ENCODE results near the gene C1orf210.

The C1orf210 gene

DNA sequence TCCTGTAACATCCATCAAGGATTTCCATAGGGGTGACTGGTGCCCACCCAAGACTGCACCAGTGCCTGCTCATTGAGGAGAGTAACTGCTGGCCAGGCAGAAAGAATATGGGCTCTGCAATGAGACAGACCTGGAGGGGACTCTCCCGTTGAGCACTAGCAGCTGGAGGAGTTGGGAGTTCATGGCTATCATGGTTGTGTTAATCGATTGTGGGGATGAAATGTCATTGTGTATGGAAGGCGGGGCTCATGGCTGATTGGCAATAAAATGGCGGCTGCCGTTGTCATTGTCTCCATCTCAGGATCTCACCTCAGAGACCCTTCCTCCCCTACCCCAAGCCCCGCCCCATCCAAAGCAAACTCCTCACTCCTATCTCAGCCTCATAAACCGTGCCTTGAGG, 11.7 kb downstream of the C1orf210 start:
- DNase-seq (ENCODE audit: low read depth), result no peak

- DNase-seq (ENCODE audit: low read depth), result no peak
These were observed 12.5 kb downstream of the C1orf210 start for GRCh38 chr1:43272576-43273571.

- DNase-seq (ENCODE audit: low read depth), result no peak
These were observed 13.2 kb downstream of the C1orf210 start for GRCh38 chr1:43272161-43272560.

DNA sequence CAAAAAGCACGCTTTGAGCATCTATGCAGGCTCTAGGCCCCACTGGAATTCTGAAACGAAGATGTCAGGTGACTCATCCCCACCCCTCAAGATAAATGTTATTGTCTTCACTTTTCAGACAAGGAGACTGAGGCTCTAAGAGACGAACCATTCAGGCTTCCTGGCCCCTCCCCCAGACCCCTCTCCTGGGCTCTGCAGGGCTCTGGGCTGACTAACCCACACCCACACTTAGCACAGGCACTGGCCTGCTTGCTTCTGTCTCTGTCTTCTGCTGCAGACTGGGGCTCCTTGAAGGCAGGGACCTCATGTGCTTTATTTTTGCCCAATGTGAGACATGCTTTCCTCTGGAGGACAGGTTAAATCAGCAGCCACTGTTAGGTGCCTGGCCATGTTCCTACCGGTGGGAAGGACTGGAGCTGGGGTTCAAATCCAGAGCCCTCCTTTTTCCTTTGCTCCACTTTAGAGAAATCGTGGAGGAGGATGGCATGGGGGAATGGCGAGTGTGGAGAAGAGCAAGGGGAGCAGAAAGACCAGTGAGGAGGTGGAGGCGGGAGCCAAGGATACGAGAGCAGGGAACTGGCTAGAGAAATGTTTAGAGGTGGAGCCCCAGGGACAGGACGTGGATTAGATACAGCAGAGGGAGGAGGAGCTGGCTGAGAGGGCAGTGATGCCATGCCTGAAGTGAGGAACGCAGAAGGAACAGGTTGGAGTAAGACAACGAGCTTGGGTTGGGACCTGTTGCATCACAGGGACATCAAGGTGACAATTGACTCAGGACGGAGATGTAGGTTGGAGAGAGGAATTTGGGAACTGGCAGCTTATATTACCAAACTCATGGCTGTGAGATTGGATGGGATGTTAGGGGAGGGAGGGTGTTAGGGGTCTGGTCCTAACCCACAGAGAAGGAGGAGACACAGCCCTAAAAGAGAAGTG, 13.9 kb downstream of the C1orf210 start:
- no peak for DNase-seq (ENCODE audit: low read depth)

DNA sequence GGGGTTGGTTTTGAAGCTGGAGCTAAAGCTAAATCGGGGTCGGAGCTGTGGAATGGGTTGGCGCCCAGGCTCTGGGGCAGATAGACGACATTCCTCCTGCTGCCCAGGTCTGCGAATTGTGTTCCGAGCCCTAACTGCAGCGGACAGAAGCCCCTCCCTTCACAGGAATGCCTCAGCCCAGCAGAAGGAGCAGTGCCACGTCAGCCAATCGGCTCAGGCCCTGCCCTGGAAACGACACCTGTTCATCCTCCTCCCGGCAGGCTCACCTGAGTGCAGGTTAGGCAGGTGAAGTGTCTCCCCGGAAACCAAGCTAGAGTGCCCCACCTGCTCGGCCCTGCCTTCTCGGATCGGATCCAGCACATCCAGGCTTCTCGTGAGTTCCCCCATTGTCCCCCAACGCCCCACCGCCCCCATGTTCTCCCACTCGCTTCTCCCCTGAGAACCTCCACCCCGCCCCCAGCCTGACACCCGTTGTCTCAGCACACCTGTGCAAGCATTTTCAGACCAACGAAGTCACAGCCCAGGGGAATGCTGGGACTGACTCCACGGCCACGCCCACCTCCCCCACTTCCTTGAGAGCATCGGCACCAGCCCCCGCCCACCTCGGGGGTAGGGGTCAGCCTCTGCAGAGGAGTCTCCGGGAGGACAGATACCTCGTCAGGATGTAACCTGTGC, 14.8 kb downstream of the C1orf210 start:
- DNase-seq (ENCODE audit: low read depth), result no peak

- DNase-seq (ENCODE audit: low read depth), result no peak
These were observed 15.6 kb downstream of the C1orf210 start, which contains the start of gene TMEM125 for GRCh38 chr1:43269627-43270375. Gene TMEM125, plus strand, starts transcription at chr1:43269983. Its CDS starts 2,740 bp downstream, at chr1:43272723.

GRCh38 chr1:43267818-43268425, 17.5 kb downstream of the C1orf210 start:
- DNase-seq (ENCODE audit: low read depth), result no peak

GRCh38 chr1:43267291-43267805, 18.0 kb downstream of the C1orf210 start:
- peak; percentile 53 for DNase-seq (ENCODE audit: low read depth)

GRCh38 chr1:43266881-43267280, 18.5 kb downstream of the C1orf210 start:
- DNase-seq (ENCODE audit: low read depth), result no peak

- DNase-seq (ENCODE audit: low read depth), result no peak
These were observed 19.9 kb downstream of the C1orf210 start for GRCh38 chr1:43265431-43265830.

DNA sequence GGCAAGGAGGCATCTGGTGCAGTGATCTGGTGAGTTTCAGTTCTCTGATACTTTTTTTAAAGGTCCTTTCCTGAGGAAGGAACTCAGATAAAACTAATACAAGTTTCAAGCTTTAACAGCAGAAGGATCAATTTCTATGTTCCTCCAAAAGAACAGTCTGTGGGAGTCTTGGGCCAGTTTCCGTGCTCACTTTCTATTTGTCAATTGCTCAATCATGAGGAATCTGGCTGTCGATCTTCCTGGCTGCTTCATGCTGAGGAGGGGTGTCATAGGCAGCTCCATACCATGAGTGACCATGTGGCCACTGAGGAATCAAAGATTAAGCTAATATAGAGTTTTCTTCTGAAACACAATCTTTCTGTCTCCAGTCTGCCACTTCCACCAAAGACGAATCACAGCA, 27.0 kb downstream of the C1orf210 start:
- DNase-seq (ENCODE audit: low read depth), result no peak

DNA sequence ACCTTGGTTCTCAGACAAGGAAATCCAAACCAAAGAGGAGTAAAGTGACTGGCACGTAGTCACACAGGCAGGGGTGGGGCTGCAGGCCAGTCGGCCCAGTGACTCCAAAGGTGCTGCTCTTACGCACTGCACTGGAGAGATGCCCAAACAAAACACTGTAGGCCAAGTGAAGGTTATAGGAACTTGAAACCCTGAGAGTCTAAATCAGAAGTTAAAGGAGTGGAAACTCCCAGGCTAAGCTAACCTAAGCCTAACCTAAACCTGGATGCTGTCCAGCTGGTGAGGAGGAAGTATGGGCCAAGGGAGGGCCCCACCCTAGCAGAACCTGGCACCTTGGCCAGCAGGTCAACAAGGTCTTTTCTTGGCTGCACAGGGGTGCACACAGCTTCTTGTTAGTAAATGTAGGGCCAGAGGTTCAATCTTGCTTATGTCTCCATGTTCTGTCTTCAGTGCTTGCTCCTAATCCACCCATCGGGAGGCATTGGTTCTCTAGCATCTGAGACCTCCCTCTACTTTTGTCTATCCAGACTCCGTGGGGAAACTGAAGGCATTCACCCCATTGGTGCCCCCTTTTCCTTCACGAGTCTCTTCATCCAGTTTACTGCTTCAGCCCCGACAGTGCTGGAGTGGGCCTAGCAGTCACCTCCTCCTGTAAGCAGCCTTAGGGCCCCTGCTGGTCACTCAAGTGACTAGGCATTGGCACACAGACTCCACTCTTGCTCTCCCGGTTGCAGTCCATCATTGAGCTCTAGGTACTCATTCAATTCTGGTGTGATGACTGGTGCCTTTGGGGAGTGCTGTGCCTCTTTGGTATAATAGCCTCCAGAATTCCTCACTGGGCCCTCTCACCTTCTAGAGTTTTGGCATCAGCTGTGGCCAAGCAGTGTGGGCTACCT, 28.5 kb downstream of the C1orf210 start:
- DNase-seq (ENCODE audit: low read depth), result no peak

DNA sequence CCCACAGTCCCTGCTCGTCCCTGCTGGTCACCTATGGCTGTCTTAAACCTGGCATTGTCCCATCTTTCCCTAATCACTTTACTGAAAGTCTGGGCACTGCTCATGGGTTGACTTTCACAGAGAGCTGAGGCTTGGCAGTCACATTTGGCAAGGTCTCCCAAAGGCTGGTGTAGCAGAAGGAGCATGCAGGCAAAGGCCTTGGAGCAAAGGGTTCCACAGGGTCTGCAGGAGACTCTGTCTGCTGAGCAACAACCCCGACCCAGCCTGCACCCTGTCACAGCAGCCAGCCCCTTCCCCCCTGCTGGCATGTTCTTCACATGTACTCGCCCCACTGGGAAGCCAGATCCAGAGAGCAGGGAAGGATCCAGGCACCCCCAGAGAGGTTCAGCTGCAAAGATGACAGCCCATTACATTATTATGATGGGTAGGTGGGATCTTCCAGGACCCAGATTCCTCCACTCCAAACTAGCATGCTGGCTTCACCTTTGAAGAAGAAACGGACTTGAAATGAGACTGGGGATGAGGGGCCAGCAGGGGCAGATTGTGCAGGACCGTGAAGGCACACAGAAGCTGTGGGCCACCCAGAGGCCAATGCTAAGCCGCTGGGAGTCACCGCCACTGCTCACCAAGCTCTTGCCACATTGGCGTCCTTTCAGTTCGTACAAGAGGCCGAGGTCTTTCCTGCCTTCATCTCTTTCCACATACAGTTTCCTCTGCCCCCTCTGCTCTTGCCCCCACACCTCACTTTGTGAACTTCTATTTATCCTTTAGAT, 29.8 kb downstream of the C1orf210 start:
- no peak for DNase-seq (ENCODE audit: low read depth)

- DNase-seq (ENCODE audit: low read depth), result no peak
These were observed 31.5 kb downstream of the C1orf210 start for GRCh38 chr1:43253876-43254275.

DNA sequence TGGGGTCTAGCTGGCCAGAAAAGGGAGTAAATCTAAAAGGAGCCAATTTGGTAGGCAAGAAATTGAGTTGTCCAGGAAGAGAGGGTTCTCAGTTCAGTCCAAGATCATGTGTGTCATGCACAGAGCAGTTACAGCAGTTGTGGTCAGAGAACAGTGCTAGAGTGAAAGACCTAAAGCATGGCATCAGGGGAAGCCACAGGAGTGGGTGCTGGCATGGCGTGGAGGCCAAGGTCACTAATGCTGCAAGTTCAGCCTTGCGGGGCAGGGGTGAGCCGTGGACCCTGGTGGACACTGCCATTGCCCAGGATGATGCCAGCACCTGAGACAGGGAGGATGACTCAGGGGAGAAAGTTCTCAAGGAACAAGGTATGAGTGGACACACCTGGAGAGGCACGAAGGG, 32.2 kb downstream of the C1orf210 start:
- no peak for DNase-seq (ENCODE audit: low read depth)

GRCh38 chr1:43252225-43252624, 33.2 kb downstream of the C1orf210 start:
- no peak for DNase-seq (ENCODE audit: low read depth)

DNA sequence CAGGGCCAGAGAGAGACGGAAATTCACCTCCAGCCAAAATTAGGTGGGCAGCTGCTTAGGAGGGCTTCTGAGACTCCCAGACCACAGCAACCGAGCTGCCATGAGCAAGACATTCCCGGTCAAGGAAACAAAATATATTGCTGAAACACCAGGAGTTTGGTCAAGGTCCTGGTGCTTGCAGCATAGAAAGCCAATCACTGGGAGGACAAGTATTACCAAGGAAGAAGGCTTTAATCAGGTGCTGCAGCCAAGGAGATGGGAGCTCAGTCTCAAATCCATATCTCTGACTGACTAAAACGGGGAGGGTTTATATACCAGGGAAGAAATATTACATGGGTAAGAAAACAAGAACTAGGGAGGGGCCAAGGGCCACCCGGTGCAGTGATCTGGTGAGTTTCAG, 34.4 kb downstream of the C1orf210 start:
- DNase-seq (ENCODE audit: low read depth), result no peak

DNA sequence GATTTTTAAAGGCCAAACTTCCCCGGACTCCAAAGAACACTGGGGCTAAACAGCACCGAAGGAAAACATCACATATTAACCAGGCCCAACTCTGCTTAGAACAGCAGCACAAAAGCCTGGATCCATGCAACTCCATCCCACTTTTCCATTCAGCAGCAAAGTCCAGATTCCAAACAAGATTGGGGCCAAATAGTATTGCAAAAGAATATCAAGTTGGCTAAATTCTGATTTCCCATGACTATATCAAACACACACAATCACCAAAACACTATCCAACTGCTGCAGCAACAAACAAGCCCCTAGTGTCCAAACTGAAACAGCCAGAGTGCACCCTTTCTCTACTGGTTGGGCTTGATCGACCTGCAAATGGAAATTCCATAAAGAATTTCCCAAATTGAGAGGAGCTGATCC, 35.0 kb downstream of the C1orf210 start:
- DNase-seq (ENCODE audit: low read depth), result no peak

Measured in non-pigmented ciliary epithelial cell (primary cell).